Liver (tissue), 3 donors: ENCODE measurements around the gene VPS35L.

ENCODE experiments used
- CTCF ChIP-seq: fragments of 150-350 bp; IDR thresholded peaks from 2 replicates; pipeline ENCODE4 v1.5.1; 2017; ENCODE audit warnings: improper control_type of control experiment, low read depth, low read length; ENCODE audit not compliant: missing input control
- GABPA ChIP-seq, 2 donors: IDR thresholded peaks in 1 of 2; conservative IDR thresholded peaks in 1 of 2; 2 replicates each; pipeline ENCODE4 v1.6.1; 2016; ENCODE audit warnings: antibody characterized with exemption in 2 of 2, mild to moderate bottlenecking in 1 of 2, moderate library complexity in 1 of 2
- JUND ChIP-seq, 2 donors: IDR thresholded peaks; 2 replicates each; pipeline ENCODE4 v1.6.1; 2016; ENCODE audit warnings: antibody characterized with exemption in 2 of 2
- NR2F2 ChIP-seq: IDR thresholded peaks from 2 replicates; pipeline ENCODE4 v1.6.1; 2016; ENCODE audit warnings: antibody characterized with exemption
- REST ChIP-seq: IDR thresholded peaks from 2 replicates; pipeline ENCODE4 v1.6.1; 2016; ENCODE audit warnings: antibody characterized with exemption, mild to moderate bottlenecking
- TAF1 ChIP-seq: conservative IDR thresholded peaks from 2 replicates; pipeline ENCODE4 v1.6.1; 2016; ENCODE audit warnings: antibody characterized with exemption, mild to moderate bottlenecking
- YY1 ChIP-seq: IDR thresholded peaks from 2 replicates; pipeline ENCODE4 v1.6.1; 2016; ENCODE audit warnings: antibody characterized with exemption, mild to moderate bottlenecking
- donor health status: healthy.
- donor health status: healthy.

- TF ChIP-seq CTCF (no peak), GABPA (IDR thresholded peaks at IDR 0.05 in 1 of 2, conservative IDR thresholded peaks at IDR 0.05 in 1 of 2) (no peak), REST (no peak), NR2F2 (no peak), TAF1 (no peak), YY1 (no peak), JUND (IDR thresholded peaks at IDR 0.05) (no peak)
Measured at GRCh38 chr16:19690196-19690595, 134.7 kb downstream of the VPS35L start.
